Gastroesophageal sphincter (tissue), 3 donors: ENCODE data around the gene APOBEC3A.

ENCODE experiments used
- CTCF ChIP-seq, 4 experiments: fragments of 200-600 bp in 2 of 4; fragments of 450-650 bp in 2 of 4; sonication (generic) in 1 of 4; IDR thresholded peaks; one replicate each; pipeline ENCODE4 v1.5.1; 2017 to 2019; ENCODE audit warnings: antibody characterized with exemption in 4 of 4, mild to moderate bottlenecking in 2 of 4, moderate library complexity in 2 of 4
- EP300 ChIP-seq: sonication (generic); formaldehyde crosslinking; IDR thresholded peaks from one replicate; pipeline ENCODE4 v1.6.1; 2017; ENCODE audit warnings: antibody characterized with exemption, mild to moderate bottlenecking
- POLR2A ChIP-seq, 2 donors: fragments of 450-650 bp; IDR thresholded peaks; one replicate each; pipeline ENCODE4 v1.6.1; 2017; ENCODE audit warnings: antibody characterized with exemption in 2 of 2, mild to moderate bottlenecking in 2 of 2, moderate library complexity in 1 of 2
- POLR2AphosphoS5 ChIP-seq: sonication (generic); formaldehyde crosslinking; IDR thresholded peaks from one replicate; pipeline ENCODE4 v1.6.1; 2017; ENCODE audit warnings: antibody characterized with exemption

- TF ChIP-seq CTCF (IDR thresholded peaks at IDR 0.05) (no peak), EP300 (no peak), POLR2A (IDR thresholded peaks at IDR 0.05) (no peak), POLR2AphosphoS5 (no peak)
These were observed 9.5 kb downstream of the APOBEC3A start for GRCh38 chr22:38966942-38967341.
